Measurements from ENCODE around the gene GAK.
"Not testable (repeated sequence)": the region's sequence is repeated elsewhere in the genome, so short reads cannot be mapped to it uniquely, and the experiment has no call there.

GAK gene
- total RNA-seq: 204 to 214 reads per million in 2 donors

DNA sequence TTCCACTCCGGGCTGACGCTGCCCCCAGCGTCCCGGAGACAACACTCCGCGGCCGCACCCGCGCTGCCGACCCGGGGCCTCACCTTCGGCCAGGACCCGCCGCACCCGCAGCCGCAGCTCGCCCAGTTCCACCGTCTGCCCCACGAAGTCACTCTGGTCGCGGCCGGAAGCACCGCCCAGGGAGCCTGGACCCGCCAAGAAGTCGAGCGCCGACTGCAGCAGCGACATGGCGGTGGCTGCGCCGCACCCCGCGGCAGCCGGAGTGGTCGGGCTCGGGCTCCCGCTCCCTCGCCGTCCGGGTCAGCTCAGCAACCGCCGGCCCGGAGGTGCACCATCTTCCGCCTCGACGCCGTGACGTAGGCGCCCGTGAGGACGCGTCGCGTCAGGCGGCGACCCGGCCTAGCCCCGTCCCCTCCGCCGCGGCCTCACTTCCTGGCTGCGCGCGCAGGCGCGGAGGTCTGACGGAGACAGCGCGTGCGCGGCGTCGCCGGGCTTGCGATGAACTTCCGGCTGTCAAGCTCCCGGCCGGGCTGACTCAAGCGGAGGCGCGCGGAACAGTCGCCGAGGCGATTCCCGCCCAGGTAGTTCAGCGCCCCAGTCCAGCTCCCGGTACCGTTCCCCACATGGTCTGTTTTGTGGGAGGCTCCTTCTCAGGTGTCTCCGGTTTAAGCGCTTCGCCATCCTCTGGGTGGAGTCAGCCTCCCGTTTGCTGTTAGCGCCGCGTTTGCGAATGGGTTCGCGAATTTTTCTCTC is at the start of gene GAK, which contains the start of gene TMEM175:
Gene GAK (minus strand): TSS at position 357 of the 753 bp plus-strand sequence. CDS start 129 bp downstream, at position 228.
Gene TMEM175 (plus strand): TSS at position 501 of the 753 bp plus-strand sequence. CDS start 15,280 bp downstream, outside the sequence.
- DNase-seq: peak; percentile 97

DNA sequence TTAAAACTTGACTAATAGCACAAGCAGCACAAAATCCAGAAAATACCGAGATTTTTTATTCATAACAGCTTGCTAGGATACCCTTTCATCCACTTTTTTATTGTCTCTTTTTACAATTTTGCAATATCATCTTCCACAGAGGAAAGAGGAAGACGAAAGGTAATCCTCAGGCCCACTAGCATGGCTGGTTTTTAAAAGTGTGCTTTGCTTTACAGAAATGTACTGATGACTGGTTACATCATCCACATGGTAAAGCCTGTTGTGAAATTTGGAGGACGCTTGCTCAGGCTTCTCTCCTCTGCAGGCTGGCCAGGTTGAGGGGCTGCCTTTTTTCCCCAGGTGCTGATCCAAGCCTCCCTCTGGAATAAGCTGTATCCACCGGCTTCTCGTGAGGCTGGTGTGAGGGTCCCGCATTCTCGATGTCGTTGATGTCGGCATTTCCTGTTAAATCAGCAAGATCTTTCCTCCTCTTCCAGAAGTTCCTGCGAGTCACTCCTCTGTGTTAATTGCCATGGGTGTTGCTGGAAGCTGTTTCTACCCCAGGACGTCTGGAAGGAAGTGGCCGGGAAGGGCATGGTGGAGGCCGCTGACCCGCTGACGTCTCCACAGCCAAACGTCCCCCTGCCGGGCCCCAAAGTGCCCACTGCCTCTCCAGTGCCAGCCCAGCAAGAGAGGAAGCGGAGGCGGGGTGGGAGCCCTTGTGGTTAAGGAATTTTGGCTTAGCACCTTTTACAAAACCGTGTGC is 47.0 kb upstream of the GAK start:
- no peak for DNase-seq

DNA sequence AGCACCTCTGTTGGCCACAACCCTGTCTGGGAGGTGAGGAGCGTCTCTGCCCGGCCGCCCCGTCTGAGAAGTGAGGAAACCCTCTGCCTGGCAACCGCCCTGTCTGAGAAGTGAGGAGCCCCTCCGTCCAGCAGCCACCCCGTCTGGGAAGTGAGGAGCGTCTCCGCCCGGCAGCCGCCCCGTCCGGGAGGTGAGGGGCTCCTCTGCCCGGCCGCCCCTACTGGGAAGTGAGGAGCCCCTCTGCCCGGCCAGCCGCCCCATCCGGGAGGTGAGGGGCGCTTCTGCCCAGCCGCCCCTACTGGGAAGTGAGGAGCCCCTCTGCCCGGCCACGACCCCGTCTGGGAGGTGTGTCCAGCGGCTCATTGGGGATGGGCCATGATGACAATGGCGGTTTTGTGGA is 43.9 kb upstream of the GAK start:
- DNase-seq: not testable (repeated sequence)

GRCh38 chr4:974668-975067 is 42.6 kb upstream of the GAK start:
- no peak for DNase-seq

- DNase-seq: peak; percentile 91
Measured at GRCh38 chr4:973431-974397, 41.6 kb upstream of the GAK start, which contains the start of gene DGKQ. TSS of gene DGKQ (minus strand) at chr4:973569. CDS start at chr4:973482, 87 bp downstream.

DNA sequence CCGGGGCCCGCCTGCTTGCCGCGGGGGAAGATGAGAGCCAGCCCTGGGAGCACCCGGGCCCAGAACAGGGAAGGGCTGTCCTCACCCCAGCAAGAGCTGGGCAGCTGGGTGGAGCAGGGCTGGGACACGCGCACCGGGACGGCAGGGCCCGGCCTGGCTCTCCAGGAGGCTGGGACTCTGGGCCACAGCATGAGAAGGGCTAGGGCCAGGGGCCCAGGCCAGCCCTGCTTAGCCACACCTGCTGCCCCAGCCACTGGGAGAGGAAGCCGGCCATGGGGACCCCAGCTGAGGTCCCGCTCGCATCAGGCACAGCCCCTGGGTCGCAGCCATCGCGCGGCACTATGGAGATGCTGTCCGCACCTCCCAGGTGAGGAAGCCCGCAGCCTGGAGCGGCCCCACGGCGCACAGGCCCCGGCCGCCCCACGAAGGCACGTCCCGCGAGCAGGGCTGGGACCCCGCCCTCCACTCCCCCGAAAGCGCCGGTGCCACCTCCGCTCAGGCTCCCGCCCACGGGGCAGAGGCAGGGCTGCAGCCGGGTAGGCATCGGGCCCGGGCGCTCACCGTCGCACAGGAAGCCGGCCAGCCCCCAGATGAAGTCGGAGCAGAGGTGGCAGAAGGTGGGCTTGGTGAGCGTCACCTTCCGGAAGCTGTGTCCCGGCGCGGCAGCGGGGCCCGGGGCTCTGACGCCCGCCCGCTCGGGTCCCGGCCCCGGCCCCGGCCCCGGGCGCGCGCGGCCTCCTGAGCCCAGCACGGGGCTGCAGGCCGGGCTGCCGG is 40.7 kb upstream of the GAK start:
- peak; percentile 62 for DNase-seq

- DNase-seq: no peak
Measured at GRCh38 chr4:971666-972500, 39.8 kb upstream of the GAK start.

- DNase-seq: peak; percentile 30
Measured at GRCh38 chr4:970854-971520, 38.9 kb upstream of the GAK start.

- DNase-seq: peak; percentile 45
Measured at GRCh38 chr4:970046-970745, 38.1 kb upstream of the GAK start.

DNA sequence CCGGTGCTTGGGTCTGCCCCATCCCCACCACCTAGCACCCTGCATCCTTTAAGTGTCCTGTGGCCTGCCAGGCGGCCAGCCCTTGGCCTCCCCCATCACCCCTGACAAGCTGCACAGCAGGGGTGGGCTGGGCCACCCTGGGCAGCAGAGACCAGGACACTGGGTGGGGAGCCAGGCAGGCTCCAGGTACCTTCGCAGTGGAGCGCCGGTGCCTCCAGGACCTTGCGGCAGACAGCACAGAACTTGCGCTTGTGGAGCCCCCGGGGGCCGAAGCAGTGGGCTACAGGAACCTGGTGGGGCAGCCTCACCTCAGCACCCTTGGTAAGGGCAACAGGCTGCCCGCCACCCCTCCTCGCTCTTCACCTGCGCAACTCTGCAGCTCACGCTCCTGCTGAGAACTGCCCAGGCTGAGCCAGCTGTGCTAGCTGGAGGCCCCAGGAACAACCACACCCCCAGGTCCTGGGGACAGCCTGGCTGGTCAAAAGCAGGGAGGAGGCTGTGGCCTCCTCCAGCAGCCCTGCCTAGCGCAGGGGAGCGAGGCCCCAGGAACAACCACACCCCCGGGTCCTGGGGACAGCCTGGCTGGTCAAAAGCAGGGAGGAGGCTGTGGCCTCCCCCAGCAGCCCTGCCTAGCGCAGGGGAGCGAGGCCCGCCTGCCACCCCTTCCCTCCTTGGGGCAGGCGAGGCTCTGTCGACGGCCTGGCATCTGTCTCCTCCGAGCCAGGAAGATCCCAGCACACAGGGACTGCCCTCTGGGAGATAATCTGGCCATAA is 36.7 kb upstream of the GAK start:
- DNase-seq: no peak

DNA sequence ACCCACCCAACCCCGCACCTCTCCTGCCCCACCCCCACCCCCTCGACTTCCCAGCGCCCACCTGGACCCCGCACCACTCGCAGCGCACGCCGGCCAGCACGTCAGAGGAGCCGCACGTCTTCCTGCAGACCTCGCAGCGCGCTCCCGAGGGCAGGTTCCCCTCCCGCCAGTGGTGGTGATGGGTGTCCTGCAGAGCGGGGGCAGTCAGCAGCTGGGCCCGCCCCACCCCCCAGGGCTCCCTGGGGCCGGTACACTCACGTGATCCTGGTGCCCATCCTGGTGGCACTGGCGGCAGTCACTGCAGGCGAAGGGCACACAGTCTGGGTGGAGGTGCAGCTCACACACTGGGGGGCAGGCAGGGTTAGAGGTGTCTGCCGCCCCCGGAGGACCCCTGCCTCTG is 36.1 kb upstream of the GAK start:
- no peak for DNase-seq

DNA sequence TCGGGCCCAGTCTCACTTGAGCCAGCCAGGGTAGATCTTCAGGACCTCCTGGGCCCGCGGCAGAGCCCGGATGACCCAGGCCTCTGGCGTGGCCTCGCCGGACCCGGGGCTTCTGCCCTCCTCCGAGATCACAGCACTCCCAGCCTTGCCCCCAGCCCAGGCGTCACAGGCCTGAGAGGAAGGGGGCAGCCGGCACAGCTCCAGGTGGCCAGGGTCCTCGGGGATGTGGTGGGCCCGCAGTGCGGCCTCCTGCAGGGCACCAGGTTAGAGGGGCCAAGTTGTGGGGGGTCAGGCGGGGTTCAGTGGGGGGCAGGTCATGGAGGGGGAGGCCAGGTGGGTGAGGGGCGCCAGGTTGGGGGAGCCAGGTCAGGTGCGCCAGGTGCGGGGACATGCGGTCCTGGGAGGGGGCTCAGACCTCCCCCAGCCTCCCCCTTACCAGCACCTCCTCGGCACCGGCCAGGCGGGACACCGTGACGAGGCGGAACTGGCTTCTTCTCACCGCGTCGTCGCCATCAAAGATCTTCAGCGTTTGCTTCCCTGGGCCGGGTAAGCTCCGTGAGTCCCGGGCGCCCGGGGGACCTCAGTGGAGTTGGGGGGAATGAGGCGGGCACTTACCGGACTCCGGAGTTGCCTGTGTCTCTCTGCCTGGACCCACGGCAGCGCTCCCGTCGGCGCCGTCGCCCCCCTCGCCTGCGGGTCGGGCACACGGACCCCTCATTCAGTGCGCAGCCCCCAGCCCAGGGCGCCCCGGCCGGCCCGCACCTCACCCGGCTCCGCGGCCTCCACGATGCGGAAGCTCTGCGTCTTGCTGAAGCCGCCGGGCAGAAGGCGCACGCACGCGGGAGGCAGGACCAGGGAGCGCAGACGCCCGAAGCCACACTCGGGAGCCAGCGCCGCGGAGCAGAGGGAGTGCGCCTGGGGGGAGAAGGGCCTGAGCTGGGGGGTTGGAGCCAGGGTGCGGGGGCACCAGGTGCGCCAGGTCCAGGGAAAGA is 35.3 kb upstream of the GAK start:
- DNase-seq: no peak

DNA sequence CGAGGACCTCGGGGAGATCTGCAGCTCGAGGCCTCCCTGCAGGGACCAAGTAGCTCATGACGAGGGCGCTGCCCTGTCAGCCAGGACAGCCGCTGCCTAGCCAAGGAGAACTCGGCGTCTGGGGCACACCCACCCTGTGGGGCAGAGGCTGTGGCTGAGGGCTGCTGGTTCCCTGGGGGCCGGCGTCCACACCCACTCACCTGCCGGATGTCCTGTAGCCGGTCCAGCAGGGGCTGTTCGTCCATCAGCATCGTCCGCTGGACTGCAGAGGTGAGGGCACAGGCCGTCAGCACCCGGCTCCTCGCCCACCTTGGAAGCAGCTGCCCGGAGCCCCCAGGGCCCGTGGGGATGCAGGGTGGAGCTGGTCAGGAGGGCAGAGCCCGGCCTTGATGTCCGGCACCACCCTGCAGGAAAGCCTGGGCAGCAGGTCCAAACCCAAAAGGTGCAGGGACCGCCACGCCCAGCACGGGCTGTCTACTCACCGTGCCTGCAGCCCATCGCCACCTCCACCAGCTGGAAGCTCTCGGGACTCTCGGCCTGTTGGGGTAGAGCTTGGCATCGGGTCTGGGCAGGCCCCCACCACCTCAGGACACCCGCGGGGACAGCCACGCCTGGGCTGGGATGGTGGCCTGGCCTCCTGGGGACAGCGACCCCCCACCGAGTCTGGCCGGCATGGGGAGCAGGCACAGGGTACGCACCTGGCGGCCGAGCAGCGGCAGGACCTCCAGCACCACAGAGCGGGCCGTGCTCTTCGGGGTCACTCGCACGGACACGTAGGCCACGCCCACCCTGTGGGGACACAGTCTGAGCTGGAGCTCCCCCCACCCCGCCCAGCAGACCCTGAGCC is 34.4 kb upstream of the GAK start:
- DNase-seq: no peak

DNA sequence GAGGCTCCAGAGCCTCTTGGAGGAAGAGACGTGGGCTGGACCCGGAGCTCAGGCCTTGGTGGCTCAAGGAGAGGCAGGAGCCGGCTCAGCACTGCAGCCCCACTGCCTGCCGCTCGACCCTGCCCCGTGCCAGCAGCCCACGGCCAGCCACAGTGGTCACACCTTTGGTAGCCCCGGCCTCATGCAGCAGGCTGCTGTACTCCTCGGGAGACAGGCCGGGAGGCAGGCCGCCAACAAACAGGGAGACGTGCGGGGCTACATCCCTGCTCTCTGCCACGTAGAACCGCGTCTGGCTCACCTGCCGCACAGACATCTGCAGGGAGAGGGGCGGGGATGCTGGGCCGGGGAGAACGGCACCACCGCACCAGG is 33.6 kb upstream of the GAK start:
- DNase-seq: no peak

DNA sequence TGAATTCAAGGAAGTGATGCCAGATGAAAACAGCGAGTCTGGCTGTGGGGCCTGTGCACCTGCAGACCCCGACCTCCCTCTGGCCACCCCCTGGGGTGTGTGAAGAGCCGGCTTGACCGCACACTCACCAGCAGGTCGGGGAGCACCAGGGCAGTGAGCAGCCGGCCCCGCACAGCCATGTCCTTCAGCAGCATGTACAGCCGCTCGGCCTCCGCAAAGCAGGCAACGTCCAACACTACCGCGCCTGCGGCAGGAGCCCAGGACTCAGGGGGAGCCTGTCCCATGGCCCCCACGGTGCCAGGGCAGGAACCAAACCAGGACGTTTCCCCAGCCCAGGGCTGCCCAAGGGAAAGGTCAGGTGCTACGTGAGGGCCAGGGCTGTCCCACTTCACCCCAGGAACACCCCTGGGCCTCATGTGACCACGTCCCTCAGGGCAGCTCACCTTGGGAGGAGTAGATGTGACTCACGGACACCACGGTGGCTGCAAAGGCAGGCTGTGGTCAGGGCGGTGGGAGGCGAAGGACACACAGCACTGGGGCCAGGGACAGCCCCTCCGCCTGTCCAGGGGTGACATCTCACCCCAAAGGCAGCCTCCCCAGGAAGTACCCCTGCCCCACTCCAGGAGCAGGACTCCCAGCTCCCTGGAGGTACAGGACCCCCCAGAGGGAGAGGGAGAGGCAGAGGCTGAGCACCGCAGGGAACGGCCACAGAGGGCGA is 33.1 kb upstream of the GAK start:
- DNase-seq: no peak
